Measurements from ENCODE around the gene SPATA17. TPM values are rescaled to one million over a fixed set of nuclear protein-coding genes. Genes with fewer than 3 reads are reported as not detected.

SPATA17 gene
- total and polyA plus RNA-seq, 11 donors = 0.39 to 1.6 (median 0.63) TPM

GRCh38 chr1:217627431-217627830, 3.7 kb upstream of the SPATA17 start:
- intact Hi-C loops (cut with DNase I) = no loop called here
- no peak for ATAC-seq
- no peak overlapping the region for H3K4me3 ChIP-seq
- peaks cover 0 to 46% (median 25%) of the 10 kb centered on the region in 12 donors for H3K4me1 ChIP-seq
- WGBS, 4 donors = 15 to 40% (median 26%) methylated on average over 3 of the region's 3 CpGs
- no peaks in the 10 kb centered on the region for H3K27me3 ChIP-seq
- no peak for DNase-seq
- TF ChIP-seq POLR2A (IDR thresholded peaks at IDR 0.05) (no peak), CTCF (IDR thresholded peaks at IDR 0.05) (no peak)
- H3K36me3 ChIP-seq = no peaks in the 10 kb centered on the region
- H3K27ac ChIP-seq = no peak overlapping the region
- no peaks in the 10 kb centered on the region for H3K9me3 ChIP-seq

GRCh38 chr1:217642455-217642854, 11.3 kb downstream of the SPATA17 start:
- 42 to 55% (median 45%) methylated on average over 6 of the region's 6 CpGs for WGBS, 4 donors
- Histone ChIP-seq H3K36me3 (no peaks in the 10 kb centered on the region), H3K4me3 (no peak overlapping the region), H3K4me1 (no peaks in the 10 kb centered on the region), H3K9me3 (peaks cover 0 to 9% (median 0%) of the 10 kb centered on the region in 12 donors), H3K27me3 (no peaks in the 10 kb centered on the region), H3K27ac (no peak overlapping the region)
- intact Hi-C loops (cut with DNase I) = no loop called here
- no peak for DNase-seq
- ATAC-seq = no peak
- TF ChIP-seq POLR2A (IDR thresholded peaks at IDR 0.05) = no peak
- TF ChIP-seq CTCF (IDR thresholded peaks at IDR 0.05) = no peak

GRCh38 chr1:217647791-217648190, 16.6 kb downstream of the SPATA17 start:
- DNase-seq (no peak), ATAC-seq (no peak)
- Histone ChIP-seq H3K36me3 (no peaks in the 10 kb centered on the region), H3K27me3 (no peaks in the 10 kb centered on the region), H3K4me1 (no peaks in the 10 kb centered on the region), H3K27ac (no peak overlapping the region), H3K9me3 (no peaks in the 10 kb centered on the region), H3K4me3 (no peak overlapping the region)
- no peak for TF ChIP-seq CTCF (IDR thresholded peaks at IDR 0.05)
- TF ChIP-seq POLR2A (IDR thresholded peaks at IDR 0.05) = no peak
- WGBS, 4 donors = 88 to 91% (median 91%) methylated on average over 13 of the region's 13 CpGs
- intact Hi-C loops (cut with DNase I) = no loop called here

GRCh38 chr1:217650674-217651073, 19.5 kb downstream of the SPATA17 start:
- 92 to 97% (median 96%) methylated on average over 4 of the region's 4 CpGs for WGBS, 4 donors
- TF ChIP-seq POLR2A (IDR thresholded peaks at IDR 0.05) = no peak
- no peak for TF ChIP-seq CTCF (IDR thresholded peaks at IDR 0.05)
- H3K27ac ChIP-seq = no peak overlapping the region
- DNase-seq (no peak), ATAC-seq (no peak)
- intact Hi-C loops (cut with DNase I) = loop anchor here in 1 of 10 donors (10.0 kb wide), 1 partner anchor 266 kb away; no protein-coding TSS in a partner anchor
- no peak overlapping the region for H3K4me3 ChIP-seq
- no peaks in the 10 kb centered on the region for H3K36me3 ChIP-seq
- no peaks in the 10 kb centered on the region for H3K4me1 ChIP-seq
- no peaks in the 10 kb centered on the region for H3K27me3 ChIP-seq
- H3K9me3 ChIP-seq = no peaks in the 10 kb centered on the region

Measured in heart left ventricle (tissue), 16 donors.